ENCODE measurements around the gene ARHGAP32.
"Not testable (repeated sequence)": the region's sequence is repeated elsewhere in the genome, so short reads cannot be mapped to it uniquely, and the experiment has no call there.

Gene ARHGAP32

GRCh38 chr11:128927108-128927461 is 265.0 kb downstream of the ARHGAP32 start:
- DNase-seq, result no peak

- no peak for DNase-seq
These were observed 265.6 kb downstream of the ARHGAP32 start for GRCh38 chr11:128926437-128927107.

GRCh38 chr11:128926000-128926399 is 266.1 kb downstream of the ARHGAP32 start:
- DNase-seq, result no peak

GRCh38 chr11:128925250-128925600 is 266.9 kb downstream of the ARHGAP32 start:
- DNase-seq, result no peak

GRCh38 chr11:128924510-128925249 is 267.4 kb downstream of the ARHGAP32 start:
- no peak for DNase-seq

- DNase-seq, result no peak
These were observed 268.0 kb downstream of the ARHGAP32 start for GRCh38 chr11:128924104-128924503.

- DNase-seq, result no peak
These were observed 270.3 kb downstream of the ARHGAP32 start for GRCh38 chr11:128921793-128922192.

GRCh38 chr11:128920666-128921065 is 271.5 kb downstream of the ARHGAP32 start:
- no peak for DNase-seq

- not testable (repeated sequence) for DNase-seq
These were observed 272.5 kb downstream of the ARHGAP32 start for GRCh38 chr11:128919635-128920034.

- no peak for DNase-seq
These were observed 272.9 kb downstream of the ARHGAP32 start for GRCh38 chr11:128919216-128919615.

GRCh38 chr11:128917144-128917724 is 274.9 kb downstream of the ARHGAP32 start:
- DNase-seq, result no peak

GRCh38 chr11:128916681-128917080 is 275.4 kb downstream of the ARHGAP32 start:
- DNase-seq, result no peak

- DNase-seq, result no peak
These were observed 276.0 kb downstream of the ARHGAP32 start for GRCh38 chr11:128916037-128916572.

- no peak for DNase-seq
These were observed 277.0 kb downstream of the ARHGAP32 start for GRCh38 chr11:128915149-128915521.

All from activated CD8-positive, alpha-beta memory T cell treated with anti-CD3 and anti-CD28 coated beads, Interleukin-2, amount 50 U/mL, for 4 hours (primary cell).